Measurements from ENCODE around the gene BMP7.

The BMP7 gene

GRCh38 chr20:57261457-57262251 lies 4.8 kb downstream of the BMP7 start:
- TF ChIP-seq, protein P1, sequence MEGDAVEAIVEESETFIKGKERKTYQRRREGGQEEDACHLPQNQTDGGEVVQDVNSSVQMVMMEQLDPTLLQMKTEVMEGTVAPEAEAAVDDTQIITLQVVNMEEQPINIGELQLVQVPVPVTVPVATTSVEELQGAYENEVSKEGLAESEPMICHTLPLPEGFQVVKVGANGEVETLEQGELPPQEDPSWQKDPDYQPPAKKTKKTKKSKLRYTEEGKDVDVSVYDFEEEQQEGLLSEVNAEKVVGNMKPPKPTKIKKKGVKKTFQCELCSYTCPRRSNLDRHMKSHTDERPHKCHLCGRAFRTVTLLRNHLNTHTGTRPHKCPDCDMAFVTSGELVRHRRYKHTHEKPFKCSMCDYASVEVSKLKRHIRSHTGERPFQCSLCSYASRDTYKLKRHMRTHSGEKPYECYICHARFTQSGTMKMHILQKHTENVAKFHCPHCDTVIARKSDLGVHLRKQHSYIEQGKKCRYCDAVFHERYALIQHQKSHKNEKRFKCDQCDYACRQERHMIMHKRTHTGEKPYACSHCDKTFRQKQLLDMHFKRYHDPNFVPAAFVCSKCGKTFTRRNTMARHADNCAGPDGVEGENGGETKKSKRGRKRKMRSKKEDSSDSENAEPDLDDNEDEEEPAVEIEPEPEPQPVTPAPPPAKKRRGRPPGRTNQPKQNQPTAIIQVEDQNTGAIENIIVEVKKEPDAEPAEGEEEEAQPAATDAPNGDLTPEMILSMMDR (IDR thresholded peaks at IDR 0.05; ENCODE audit: insufficient read depth, missing control alignments): no peak
- DNase-seq (ENCODE audit: insufficient read length, low spot score) (no peak), FAIRE-seq (no peak)

DNA sequence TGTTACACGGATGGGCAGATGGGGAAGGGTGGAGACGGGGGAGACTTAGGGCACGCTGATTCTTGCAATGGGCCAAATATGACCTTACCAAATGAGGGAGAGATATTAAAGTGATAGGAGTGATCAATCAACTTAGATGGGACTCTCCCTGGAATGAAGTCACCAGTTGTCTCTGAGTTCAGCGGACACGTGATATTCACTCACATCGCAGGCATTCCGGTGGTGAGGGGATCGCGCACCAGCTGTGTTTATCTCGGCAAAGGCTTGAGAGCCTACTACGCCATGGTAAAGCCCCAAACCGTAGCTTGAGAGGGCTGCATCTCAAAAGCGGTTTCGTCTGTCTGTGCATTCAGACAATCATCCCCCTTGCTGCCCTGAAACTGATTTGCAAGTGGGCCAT lies 5.5 kb downstream of the BMP7 start:
- DNase-seq (ENCODE audit: insufficient read length, low spot score) (no peak), FAIRE-seq (no peak)
- TF ChIP-seq, protein P1 (IDR thresholded peaks at IDR 0.05; ENCODE audit: insufficient read depth, missing control alignments): no peak

DNA sequence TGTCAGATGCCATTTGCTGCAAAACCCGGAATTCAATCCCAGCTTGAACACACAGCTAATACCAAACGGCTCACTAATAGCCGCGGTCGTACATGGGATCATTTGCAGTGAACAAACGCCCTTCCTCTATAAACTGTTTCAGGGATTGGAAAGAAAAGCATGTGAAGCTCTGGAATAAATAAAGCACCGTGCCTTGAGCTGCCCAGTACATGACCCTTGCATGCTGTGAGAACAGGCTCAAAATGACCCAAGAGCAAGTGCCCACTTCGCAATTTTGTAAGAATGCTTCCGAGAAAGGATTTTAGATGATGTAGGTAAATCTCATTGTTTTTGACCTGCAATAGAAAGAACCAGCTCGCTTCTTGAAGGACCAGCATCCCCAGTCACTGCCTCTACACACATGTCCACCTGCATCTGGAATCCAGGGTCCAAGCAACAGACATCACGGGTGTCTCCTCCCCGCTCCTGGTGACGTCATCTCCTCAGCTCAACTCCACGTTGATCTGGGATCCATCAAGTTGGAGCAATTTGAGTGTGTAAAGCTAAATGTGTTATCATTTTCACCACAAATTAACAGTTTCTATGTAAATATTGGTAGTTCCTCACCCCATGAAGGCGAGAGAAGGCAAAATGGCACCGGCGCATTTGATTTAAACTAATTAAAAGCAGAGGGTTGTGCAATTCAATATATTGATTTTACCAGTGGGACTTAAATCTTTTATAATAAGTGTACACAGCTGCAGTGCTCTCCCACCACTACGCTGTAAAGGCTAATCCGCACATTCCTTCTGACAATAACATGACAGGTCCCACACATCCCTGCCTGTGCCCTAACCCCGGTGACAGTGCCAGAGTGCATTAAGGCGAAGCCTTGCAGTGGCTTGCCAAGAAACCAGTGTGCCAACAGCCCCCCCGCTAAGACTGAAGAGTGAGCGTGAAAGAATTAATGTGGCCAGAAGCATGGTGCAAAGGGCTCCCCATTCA lies 6.2 kb downstream of the BMP7 start:
- FAIRE-seq: no peak
- TF ChIP-seq, protein P1 (IDR thresholded peaks at IDR 0.05; ENCODE audit: insufficient read depth, missing control alignments): no peak
- DNase-seq (ENCODE audit: insufficient read length, low spot score): no peak

DNA sequence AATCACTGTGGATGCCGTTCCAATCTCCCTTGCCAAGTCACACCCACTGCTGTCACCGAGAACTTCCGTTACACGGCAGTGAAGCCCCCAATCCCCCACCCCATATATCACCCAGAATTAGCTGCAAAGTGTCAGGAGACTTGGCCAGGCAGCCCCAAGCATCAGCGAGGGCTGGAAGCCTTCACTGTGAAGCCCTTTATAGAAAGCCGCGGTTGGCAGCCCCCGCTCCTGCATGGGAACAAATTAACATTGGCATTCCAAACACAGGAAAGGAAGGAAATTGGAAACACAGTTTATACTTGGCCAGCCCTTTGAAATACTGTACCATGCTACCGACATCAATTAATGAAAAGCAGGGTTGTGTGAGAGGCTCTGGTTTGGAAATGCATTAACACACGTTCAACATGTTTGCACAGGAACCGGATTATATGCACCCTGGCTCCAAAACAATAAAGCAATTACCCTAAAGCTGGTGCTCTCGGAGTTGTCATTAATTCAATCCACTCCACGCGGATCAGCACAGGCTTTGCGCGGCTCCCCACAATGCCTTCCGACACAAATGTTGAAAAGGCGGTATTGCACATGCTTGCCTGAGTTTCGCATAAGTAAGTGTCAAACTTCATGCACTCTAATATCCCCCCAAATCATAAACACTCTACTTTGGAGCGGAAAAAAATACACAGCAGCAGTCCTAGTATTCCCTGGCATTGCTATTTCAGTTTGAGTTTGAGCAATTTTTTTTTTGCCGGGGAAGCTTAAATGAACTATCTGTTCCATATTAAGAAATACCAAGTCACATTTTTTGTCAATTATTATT lies 7.1 kb downstream of the BMP7 start:
- FAIRE-seq: no peak

GRCh38 chr20:57257701-57258453 lies 8.6 kb downstream of the BMP7 start:
- FAIRE-seq (no peak), DNase-seq (ENCODE audit: insufficient read length, low spot score) (no peak)
- TF ChIP-seq, protein P1 (IDR thresholded peaks at IDR 0.05; ENCODE audit: insufficient read depth, missing control alignments): no peak

More for the DNA sequence above, 7.1 kb downstream of the BMP7 start:
- no peak for DNase-seq (ENCODE audit: insufficient read length, low spot score)
- TF ChIP-seq, protein P1 (IDR thresholded peaks at IDR 0.05; ENCODE audit: insufficient read depth, missing control alignments): no peak

- FAIRE-seq (no peak), DNase-seq (ENCODE audit: insufficient read length, low spot score) (no peak)
- TF ChIP-seq, protein P1 (IDR thresholded peaks at IDR 0.05; ENCODE audit: insufficient read depth, missing control alignments): no peak
Measured at GRCh38 chr20:57256908-57257307, 9.5 kb downstream of the BMP7 start.

Measured in D721Med (cell line).